K562 (cell line): ENCODE measurements around the gene PPP1R12C. TPM values are rescaled to one million over a fixed set of nuclear protein-coding genes. Genes with fewer than 3 reads are reported as not detected.

Experiments
- ARNT ChIP-seq, 2 experiments: fragments of 450-650 bp; IDR thresholded peaks; 2 replicates each; pipeline ENCODE4 v1.6.1; 2016; ENCODE audit warnings: mild to moderate bottlenecking in 1 of 2
- ESRRA ChIP-seq: fragments of 450-650 bp; IDR thresholded peaks from 2 replicates; pipeline ENCODE4 v1.6.1; 2014; ENCODE audit warnings: low read depth, mild to moderate bottlenecking, moderate library complexity, borderline replicate concordance
- GTF2A2 ChIP-seq: IDR thresholded peaks from 2 replicates; pipeline ENCODE4 v1.6.1; 2016; ENCODE audit warnings: mild to moderate bottlenecking, missing genetic modification characterization, missing compliant biosample characterization
- JUNB ChIP-seq: fragments of 450-650 bp; formaldehyde crosslinking; conservative IDR thresholded peaks from 2 replicates; pipeline ENCODE4 v1.4.0; 2020; ENCODE audit warnings: mild to moderate bottlenecking
- MAFF ChIP-seq: IDR thresholded peaks from 2 replicates; pipeline ENCODE4 v1.6.1; 2012; ENCODE audit warnings: low read length, improper control_type of control experiment
- NCOA6 ChIP-seq: fragments of 450-650 bp; IDR thresholded peaks from 2 replicates; pipeline ENCODE4 v1.6.1; 2017; ENCODE audit warnings: mild to moderate bottlenecking
- NUFIP1 ChIP-seq: fragments of 450-650 bp; IDR thresholded peaks from 2 replicates; pipeline ENCODE4 v1.6.1; 2018; ENCODE audit not compliant: partially characterized antibody
- POLR2B ChIP-seq: fragments of 450-650 bp; IDR thresholded peaks from 2 replicates; pipeline ENCODE4 v1.6.1; 2018; ENCODE audit warnings: low read depth; ENCODE audit not compliant: partially characterized antibody
- SNIP1 ChIP-seq: fragments of 450-650 bp; IDR thresholded peaks from 2 replicates; pipeline ENCODE4 v1.7.1; 2017; ENCODE audit warnings: low read depth, mild to moderate bottlenecking
- SOX6 ChIP-seq: fragments of 450-650 bp; IDR thresholded peaks from 2 replicates; pipeline ENCODE4 v1.6.1; 2014; ENCODE audit warnings: mild to moderate bottlenecking
- TBL1XR1 ChIP-seq, 2 experiments: IDR thresholded peaks; 2 replicates each; pipeline ENCODE4 v1.6.1; 2012; ENCODE audit warnings: improper control_type of control experiment in 2 of 2, low read length in 2 of 2, mild to moderate bottlenecking in 1 of 2
- ZBTB11 ChIP-seq, 3 experiments: fragments of 200-800 bp in 1 of 3; fragments of 250-450 bp in 1 of 3; fragments of 450-650 bp in 1 of 3; sonication (Bioruptor Pico) in 1 of 3; sonication (Bioruptor generic) in 1 of 3; formaldehyde crosslinking in 1 of 3; IDR thresholded peaks; 2 replicates each; pipeline versions ENCODE4 v1.6.1 to v1.8.0; 2016 to 2022; ENCODE audit warnings: mild to moderate bottlenecking in 2 of 3, missing genetic modification characterization in 2 of 3, missing compliant biosample characterization in 1 of 3, moderate library complexity in 1 of 3
- ZNF384 ChIP-seq: IDR thresholded peaks from 2 replicates; pipeline ENCODE4 v1.6.1; 2012; ENCODE audit warnings: low read depth, low read length, improper control_type of control experiment
- polyA plus RNA-seq, 8 experiments: library from polyadenylated mRNA; depleted of rRNA in 4 of 8; stranded (reverse) in 5 of 8; unstranded in 3 of 8; fragments of >200 nt; fragmentation: Nextera tagmentation in 2 of 8; fragmentation: Illumina TruSeq in 1 of 8; extraction: Ambion mirVana in 2 of 8; extraction: Trizol in 1 of 8; gene quantifications; 2 replicates each; pipeline versions ENCODE4 v1.2.1 to v1.2.3, GENCODE V29; 2011 to 2014; ENCODE audit warnings: inconsistent platforms in 1 of 8, missing spikeins in 1 of 8
- total RNA-seq, 7 experiments: library from RNA; depleted of rRNA in 6 of 7; stranded (reverse); fragments of >200 nt in 6 of 7; fragmentation: Illumina TruSeq in 2 of 7; extraction: Trizol in 2 of 7; gene quantifications; 2 replicates each; pipeline versions ENCODE4 v1.2.1 to v1.2.3, GENCODE V29; 2011 to 2021; ENCODE audit warnings: low replicate concordance in 1 of 7
- TF ChIP-seq, protein P1 (sequence below): fragments of 250-450 bp; sonication (Bioruptor Pico); IDR thresholded peaks from 2 replicates; pipeline ENCODE4 v1.4.0; 2020; ENCODE audit warnings: mild to moderate bottlenecking
- TF ChIP-seq, protein P2 (sequence below): fragments of 450-650 bp; IDR thresholded peaks from 2 replicates; pipeline ENCODE4 v1.6.1; 2016
- TF ChIP-seq, protein P3 (sequence below), 2 experiments: IDR thresholded peaks in 1 of 2; conservative IDR thresholded peaks in 1 of 2; 2 replicates each; pipeline ENCODE4 v1.6.1; 2016; ENCODE audit warnings: low read depth in 2 of 2, mild to moderate bottlenecking in 1 of 2, missing compliant biosample characterization in 1 of 2, missing genetic modification characterization in 1 of 2, moderate library complexity in 1 of 2
- TF ChIP-seq, protein P4 (sequence below): fragments of 450-650 bp; IDR thresholded peaks from 2 replicates; pipeline ENCODE4 v1.6.1; 2016; ENCODE audit warnings: antibody characterized with exemption

Gene PPP1R12C
- total and polyA plus RNA-seq, 9 of the 15 experiments (the other 6 are each of a cell fraction or from before 2014, with no cell fraction given): 1.8 to 136 (median 33.7) TPM

DNA sequence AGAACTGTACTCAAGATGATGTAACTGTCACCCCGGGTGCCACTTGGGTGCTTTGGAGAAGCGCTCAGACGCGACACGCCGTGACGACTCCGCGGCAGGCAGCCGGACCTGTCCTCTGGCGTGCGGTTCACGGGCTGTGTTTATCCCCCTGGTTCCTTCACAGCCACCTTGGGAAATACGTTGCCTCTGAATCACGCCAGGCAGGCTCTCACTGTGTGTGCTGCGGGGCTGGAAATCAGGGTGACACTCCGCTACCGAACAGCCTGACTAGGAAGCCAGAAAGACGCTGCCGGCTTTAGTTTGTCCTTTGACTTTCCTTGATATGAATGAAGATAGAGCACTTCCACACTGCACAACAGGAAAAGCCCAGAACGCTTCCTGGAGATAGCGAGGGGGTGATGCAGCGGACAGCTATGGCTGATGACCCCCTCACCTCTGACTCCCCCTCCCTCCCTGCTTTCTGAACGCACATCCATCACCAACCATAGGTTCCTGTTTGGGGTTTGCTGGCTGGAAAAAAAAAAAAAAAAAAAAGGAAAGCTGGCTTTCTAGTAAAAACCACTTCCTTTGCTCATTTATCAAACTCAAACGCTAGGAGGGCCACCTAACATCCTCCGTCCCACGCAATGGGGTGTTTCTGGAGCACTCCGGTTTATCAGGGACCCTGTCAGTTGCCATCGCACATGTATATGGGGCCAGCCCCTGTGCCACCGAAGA is 75.7 kb downstream of the PPP1R12C start (continued):
- peak; percentile 97 for TF ChIP-seq ZNF384
- TF ChIP-seq POLR2B: peak; percentile 35
- TF ChIP-seq NUFIP1: no peak
- TF ChIP-seq, protein P1, sequence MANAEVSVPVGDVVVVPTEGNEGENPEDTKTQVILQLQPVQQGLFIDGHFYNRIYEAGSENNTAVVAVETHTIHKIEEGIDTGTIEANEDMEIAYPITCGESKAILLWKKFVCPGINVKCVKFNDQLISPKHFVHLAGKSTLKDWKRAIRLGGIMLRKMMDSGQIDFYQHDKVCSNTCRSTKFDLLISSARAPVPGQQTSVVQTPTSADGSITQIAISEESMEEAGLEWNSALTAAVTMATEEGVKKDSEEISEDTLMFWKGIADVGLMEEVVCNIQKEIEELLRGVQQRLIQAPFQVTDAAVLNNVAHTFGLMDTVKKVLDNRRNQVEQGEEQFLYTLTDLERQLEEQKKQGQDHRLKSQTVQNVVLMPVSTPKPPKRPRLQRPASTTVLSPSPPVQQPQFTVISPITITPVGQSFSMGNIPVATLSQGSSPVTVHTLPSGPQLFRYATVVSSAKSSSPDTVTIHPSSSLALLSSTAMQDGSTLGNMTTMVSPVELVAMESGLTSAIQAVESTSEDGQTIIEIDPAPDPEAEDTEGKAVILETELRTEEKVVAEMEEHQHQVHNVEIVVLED: no peak
- no peak for TF ChIP-seq NCOA6
- TF ChIP-seq TBL1XR1 (IDR thresholded peaks at IDR 0.05; ENCODE audit: low read length in 2 of 2): peak in 1 of 2 experiments; percentile 74; a peak in 2 of 4 replicates
- peak in 1 of 3 experiments; percentile 71; a peak in 2 of 6 replicates for TF ChIP-seq ZBTB11 (CRISPR knock-in tag; IDR thresholded peaks at IDR 0.05)
- TF ChIP-seq, protein P2, sequence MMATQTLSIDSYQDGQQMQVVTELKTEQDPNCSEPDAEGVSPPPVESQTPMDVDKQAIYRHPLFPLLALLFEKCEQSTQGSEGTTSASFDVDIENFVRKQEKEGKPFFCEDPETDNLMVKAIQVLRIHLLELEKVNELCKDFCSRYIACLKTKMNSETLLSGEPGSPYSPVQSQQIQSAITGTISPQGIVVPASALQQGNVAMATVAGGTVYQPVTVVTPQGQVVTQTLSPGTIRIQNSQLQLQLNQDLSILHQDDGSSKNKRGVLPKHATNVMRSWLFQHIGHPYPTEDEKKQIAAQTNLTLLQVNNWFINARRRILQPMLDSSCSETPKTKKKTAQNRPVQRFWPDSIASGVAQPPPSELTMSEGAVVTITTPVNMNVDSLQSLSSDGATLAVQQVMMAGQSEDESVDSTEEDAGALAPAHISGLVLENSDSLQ: peak; percentile 86
- TF ChIP-seq, protein P3, sequence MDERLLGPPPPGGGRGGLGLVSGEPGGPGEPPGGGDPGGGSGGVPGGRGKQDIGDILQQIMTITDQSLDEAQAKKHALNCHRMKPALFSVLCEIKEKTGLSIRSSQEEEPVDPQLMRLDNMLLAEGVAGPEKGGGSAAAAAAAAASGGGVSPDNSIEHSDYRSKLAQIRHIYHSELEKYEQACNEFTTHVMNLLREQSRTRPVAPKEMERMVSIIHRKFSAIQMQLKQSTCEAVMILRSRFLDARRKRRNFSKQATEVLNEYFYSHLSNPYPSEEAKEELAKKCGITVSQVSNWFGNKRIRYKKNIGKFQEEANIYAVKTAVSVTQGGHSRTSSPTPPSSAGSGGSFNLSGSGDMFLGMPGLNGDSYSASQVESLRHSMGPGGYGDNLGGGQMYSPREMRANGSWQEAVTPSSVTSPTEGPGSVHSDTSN (CRISPR knock-in tag; IDR thresholded peaks at IDR 0.05; ENCODE audit: low read depth): 0 out of 2 replicates have a peak, but pooled peaks have one; percentile 18
- TF ChIP-seq, protein P3 (tag; conservative IDR thresholded peaks at IDR 0.05; ENCODE audit: low read depth): peak; percentile 84; the same call in 1 of the 2 replicates
- no peak for TF ChIP-seq SOX6
- no peak for TF ChIP-seq MAFF
- TF ChIP-seq JUNB (CRISPR knock-in tag): no peak
- no peak for TF ChIP-seq GTF2A2
- TF ChIP-seq, protein P4, sequence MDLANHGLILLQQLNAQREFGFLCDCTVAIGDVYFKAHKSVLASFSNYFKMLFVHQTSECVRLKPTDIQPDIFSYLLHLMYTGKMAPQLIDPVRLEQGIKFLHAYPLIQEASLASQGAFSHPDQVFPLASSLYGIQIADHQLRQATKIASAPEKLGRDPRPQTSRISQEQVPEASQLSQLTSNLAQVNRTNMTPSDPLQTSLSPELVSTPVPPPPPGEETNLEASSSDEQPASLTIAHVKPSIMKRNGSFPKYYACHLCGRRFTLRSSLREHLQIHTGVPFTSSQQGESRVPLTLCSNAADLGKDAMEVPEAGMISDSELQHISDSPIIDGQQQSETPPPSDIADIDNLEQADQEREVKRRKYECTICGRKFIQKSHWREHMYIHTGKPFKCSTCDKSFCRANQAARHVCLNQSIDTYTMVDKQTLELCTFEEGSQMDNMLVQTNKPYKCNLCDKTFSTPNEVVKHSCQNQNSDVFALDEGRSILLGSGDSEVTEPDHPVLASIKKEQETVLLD: peak; percentile 55; the same call in 1 of the 2 replicates
- TF ChIP-seq ARNT (IDR thresholded peaks at IDR 0.05): peak in 1 of 2 experiments; percentile 49; a peak in 2 of 4 replicates
- peak; percentile 42; the same call in 1 of the 2 replicates for TF ChIP-seq ESRRA
- no peak for TF ChIP-seq SNIP1
